Astrocyte of the spinal cord (primary cell): Measurements from ENCODE around the gene KCND3.
A peak's percentile ranks its signal among the peaks of the same experiment; 100 is the strongest.
"Not testable (repeated sequence)": the region's sequence is repeated elsewhere in the genome, so short reads cannot be mapped to it uniquely, and the experiment has no call there.

ENCODE experiments used
- DNase-seq: peaks from one replicate; pipeline ENCODE4 v3.0.0; 2011; ENCODE audit warnings: low read depth, low spot score
- H3K4me3 ChIP-seq: 2 replicates; pipeline ENCODE4 v1.5.1; 2011; ENCODE audit warnings: low read depth, mild to moderate bottlenecking, low read length, moderate library complexity
- in situ Hi-C: cut with HindIII; loops from 2 replicates; pipeline ENCODE4 v1.10.0; 2017; ENCODE audit warnings: low sequenced_read_pairs
- TF ChIP-seq, protein P1 (sequence below): IDR thresholded peaks from 2 replicates; pipeline ENCODE4 v1.5.1; 2012; ENCODE audit warnings: low read depth, mild to moderate bottlenecking, low read length, inconsistent platforms

Gene KCND3

DNA sequence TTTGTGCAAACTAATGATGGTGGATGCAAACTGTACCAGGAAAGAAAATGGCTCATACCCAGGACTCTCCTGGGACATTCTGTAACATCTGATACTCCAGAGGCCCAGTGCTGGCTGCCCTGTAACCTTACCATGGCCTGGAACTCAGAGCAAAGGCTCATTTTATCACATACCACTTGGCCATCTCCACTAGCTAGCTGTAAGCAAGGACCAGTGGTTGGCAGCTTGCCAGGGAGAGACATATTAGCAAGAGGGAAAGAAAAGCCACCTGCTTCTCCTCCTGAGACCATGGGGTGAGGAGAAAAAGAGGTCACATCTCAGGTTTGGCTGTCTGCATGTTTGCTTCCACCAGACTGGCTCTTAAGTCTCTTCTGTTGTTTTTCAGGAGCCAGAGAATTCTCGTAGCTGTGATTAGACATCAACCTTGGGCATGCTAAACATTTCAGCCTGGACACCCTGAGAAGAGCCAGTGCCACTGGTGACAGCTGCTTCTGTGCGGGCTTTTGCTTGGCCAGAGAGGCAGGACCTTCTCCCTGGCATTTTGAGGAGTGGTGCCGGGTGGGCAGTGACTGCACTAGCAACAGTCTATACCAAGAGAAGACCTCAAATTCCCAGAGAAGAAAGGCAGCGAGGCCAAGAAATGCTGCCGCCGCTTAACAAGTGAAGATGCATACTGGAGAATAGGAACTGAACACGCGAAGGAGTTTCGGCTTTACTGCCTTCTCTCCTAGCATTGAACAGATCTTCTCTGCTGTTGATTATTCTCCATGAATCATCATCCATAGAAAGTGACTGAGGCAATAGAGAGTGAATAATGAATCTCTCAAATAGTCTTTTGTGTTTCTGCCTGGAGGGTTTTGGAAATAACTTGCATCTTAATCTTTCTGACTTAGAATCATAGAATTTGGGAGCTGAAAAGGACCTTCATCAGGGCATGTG, 243.5 kb downstream of the KCND3 start:
- in situ Hi-C loops: no loop called here

DNA sequence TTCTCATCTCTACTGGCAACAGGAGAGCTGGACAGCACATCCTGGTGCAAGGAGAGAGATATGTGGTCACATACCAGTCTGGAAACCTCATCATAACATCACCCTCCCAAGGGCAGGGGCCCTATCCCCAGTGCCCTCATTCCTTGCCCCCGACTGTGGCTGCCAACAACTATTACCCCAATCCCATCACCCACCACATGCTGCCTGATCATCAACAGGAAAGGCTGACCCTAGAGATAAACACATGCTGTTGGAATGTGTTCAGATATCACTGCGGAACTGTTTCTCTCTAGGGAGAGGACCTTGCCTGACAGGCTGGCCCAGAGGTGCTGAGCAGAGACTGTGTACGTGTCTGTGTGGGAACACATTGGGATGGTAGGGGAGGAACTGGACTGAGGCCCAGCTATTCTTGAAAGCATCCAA, 245.8 kb downstream of the KCND3 start:
- in situ Hi-C loops: no loop called here
- TF ChIP-seq, protein P1, sequence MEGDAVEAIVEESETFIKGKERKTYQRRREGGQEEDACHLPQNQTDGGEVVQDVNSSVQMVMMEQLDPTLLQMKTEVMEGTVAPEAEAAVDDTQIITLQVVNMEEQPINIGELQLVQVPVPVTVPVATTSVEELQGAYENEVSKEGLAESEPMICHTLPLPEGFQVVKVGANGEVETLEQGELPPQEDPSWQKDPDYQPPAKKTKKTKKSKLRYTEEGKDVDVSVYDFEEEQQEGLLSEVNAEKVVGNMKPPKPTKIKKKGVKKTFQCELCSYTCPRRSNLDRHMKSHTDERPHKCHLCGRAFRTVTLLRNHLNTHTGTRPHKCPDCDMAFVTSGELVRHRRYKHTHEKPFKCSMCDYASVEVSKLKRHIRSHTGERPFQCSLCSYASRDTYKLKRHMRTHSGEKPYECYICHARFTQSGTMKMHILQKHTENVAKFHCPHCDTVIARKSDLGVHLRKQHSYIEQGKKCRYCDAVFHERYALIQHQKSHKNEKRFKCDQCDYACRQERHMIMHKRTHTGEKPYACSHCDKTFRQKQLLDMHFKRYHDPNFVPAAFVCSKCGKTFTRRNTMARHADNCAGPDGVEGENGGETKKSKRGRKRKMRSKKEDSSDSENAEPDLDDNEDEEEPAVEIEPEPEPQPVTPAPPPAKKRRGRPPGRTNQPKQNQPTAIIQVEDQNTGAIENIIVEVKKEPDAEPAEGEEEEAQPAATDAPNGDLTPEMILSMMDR: no peak
- no peak for DNase-seq
- H3K4me3 ChIP-seq: no peak overlapping the region

More for the DNA sequence above, 243.5 kb downstream of the KCND3 start:
- no peak overlapping the region for H3K4me3 ChIP-seq
- TF ChIP-seq, protein P1: no peak
- DNase-seq: no peak

GRCh38 chr1:111742938-111743549, 246.4 kb downstream of the KCND3 start:
- H3K4me3 ChIP-seq: no peak overlapping the region
- TF ChIP-seq, protein P1: no peak
- DNase-seq: no peak
- in situ Hi-C loops: no loop called here

DNA sequence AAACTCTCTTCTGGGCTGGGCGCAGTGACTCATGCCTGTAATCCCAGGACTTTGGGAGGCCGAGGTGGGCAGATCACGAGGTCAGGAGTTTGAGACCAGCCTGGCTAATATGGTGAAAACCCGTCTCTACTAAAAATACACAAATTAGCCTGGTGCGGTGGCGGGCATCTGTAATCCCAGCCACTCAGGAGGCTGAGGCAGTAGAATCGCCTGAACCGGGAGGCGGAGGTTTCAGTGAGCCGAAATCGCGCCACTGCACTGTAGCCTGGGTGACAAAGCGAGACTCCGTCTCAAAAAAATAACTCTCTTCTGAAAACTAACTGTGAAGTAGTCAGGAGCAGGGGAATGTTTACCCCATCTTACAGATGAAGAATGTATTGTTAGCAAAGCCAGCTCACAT, 247.2 kb downstream of the KCND3 start:
- DNase-seq, H3K4me3 ChIP-seq, in situ Hi-C loops: not testable (repeated sequence)

GRCh38 chr1:111739925-111740765, 249.3 kb downstream of the KCND3 start:
- TF ChIP-seq, protein P1: peak; percentile 8
- H3K4me3 ChIP-seq: peak overlapping the region; percentile 54
- in situ Hi-C loops: no loop called here
- peak; percentile 66 for DNase-seq

DNA sequence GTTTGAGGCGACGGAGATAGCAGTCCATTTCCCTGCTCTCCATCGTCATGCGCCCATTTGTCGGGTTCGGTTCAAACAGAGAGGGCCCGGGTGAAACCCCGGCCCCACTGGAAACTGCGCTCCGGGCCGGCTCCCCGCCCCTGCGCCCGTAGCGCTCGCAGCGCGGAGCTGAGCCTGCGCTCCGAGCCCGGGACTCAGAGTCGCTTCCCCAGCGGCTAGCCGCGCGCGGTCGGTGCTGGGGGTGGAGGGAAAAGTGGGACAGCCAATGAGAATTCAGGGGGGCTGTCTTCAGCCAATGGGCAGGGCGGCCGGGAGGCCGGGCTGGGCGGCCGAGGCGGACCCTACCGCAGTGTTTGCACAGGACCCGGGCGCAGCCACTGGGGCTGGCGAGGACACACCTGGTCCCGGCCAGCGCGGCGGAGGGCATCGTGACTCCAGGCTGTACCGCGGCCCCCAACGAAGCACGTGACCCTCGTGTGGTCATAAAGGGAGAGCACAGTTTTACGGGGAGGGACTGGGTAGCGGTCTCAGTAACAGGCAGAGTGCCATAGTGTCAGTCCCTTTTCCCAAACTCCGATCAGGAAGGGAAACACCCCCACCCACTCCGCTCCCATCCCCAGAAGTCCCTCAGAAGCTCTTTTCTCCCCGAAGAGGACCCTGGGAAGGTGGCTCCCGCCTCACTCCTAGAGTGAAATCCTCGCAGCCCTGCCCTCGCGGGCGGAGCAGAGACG, 250.1 kb downstream of the KCND3 start, which contains the start of gene INKA2:
TSS of gene INKA2 (minus strand) at position 202 of the 731 bp plus-strand sequence. CDS start at position 49, 153 bp downstream.
- peak; percentile 86 for DNase-seq
- peak within 1 kb of the TSS; percentile 54 for H3K4me3 ChIP-seq
- TF ChIP-seq, protein P1: no peak
- in situ Hi-C loops: no loop called here
